Heart left ventricle (tissue), 13 donors: ENCODE results near the gene TNS3.

ENCODE experiments used
- CTCF ChIP-seq, 12 donors: fragments of 200-600 bp; sonication (generic) in 4 of 12; IDR thresholded peaks; one replicate each; pipeline versions ENCODE4 v1.5.0 to v1.8.0; 2018 to 2022; ENCODE audit warnings: antibody characterized with exemption in 12 of 12, mild to moderate bottlenecking in 5 of 12
- POLR2A ChIP-seq, 2 donors: fragments of 450-650 bp; IDR thresholded peaks; one replicate each; pipeline ENCODE4 v1.6.1; 2017; ENCODE audit warnings: antibody characterized with exemption in 2 of 2, mild to moderate bottlenecking in 2 of 2, moderate library complexity in 2 of 2
- donor health status: ischemic (EF 13 %, LVEDD 7.1; RV severe dilation, severe dysfunction).
- donor health status: DM: no; HTN: yes; CAD: no.
- donor health status: DM: no; HTN: no; CAD: no.
- donor health status: ischemic (EF 25% LVEDD 6.9; RV normal size, moderate dysfunction).
- donor health status: ischemic (EF 25% LVEDD 5.7; RV mildly dilated, moderate dysfunction).
- donor health status: ischemic (EF 35%, LVEDD 5.7; RV mildly dilated, moderate dysfunction).
- donor health status: nonischemic (EF 11% LVEDD 7.7; RV severe dilation, severe dysfunction).
- donor health status: DM: yes; HTN: yes; CAD: no.
- donor health status: PGD.
- donor health status: ischemic (EF 29% LVEDD 5.4; RV normal size, mild dysfunction).
- donor health status: nonischemic (EF 23%, LVEDD 6.1; RV moderate dilation, normal function).

GRCh38 chr7:47329320-47329926, 252.5 kb downstream of the TNS3 start:
- TF ChIP-seq CTCF (IDR thresholded peaks at IDR 0.05) (no peak), POLR2A (IDR thresholded peaks at IDR 0.05) (no peak)
